ENCODE data around the gene NEUROD4. TPM values are rescaled to one million over a fixed set of nuclear protein-coding genes. Genes with fewer than 3 reads are reported as not detected.
"Not testable (repeated sequence)": the region's sequence is repeated elsewhere in the genome, so short reads cannot be mapped to it uniquely, and the experiment has no call there.

The NEUROD4 gene
- total RNA-seq, 1 donor from 2014 or later = not detected

GRCh38 chr12:54984658-54985376 is 35.0 kb upstream of the NEUROD4 start, which contains the start of gene TESPA1:
TSS of gene TESPA1 (minus strand) at chr12:54984762. CDS start at chr12:54974562, 10,200 bp downstream.
- H3K36me3 ChIP-seq (ENCODE audit: control insufficient read depth, insufficient read depth, low read length) = no peaks in the 10 kb centered on the region
- no peak within 1 kb of the TSS for H3K4me3 ChIP-seq (ENCODE audit: low read depth, low read length)
- DNase-seq (ENCODE audit: low read depth) (no peak), FAIRE-seq (peak; percentile 36)
- no peak for TF ChIP-seq CTCF (IDR thresholded peaks at IDR 0.05; ENCODE audit: insufficient read depth, low read length, severe bottlenecking)
- H3K27me3 ChIP-seq (ENCODE audit: control insufficient read depth, insufficient read depth, low read length) = peaks cover 2% of the 10 kb centered on the region

- FAIRE-seq; DNase-seq (ENCODE audit: low read depth); H3K4me3 ChIP-seq (ENCODE audit: low read depth, low read length); H3K27me3 ChIP-seq (ENCODE audit: control insufficient read depth, insufficient read depth, low read length); H3K36me3 ChIP-seq (ENCODE audit: control insufficient read depth, insufficient read depth, low read length): not testable (repeated sequence)
These were observed 33.0 kb upstream of the NEUROD4 start for GRCh38 chr12:54986773-54987172.

GRCh38 chr12:54987611-54988231 is 32.1 kb upstream of the NEUROD4 start:
- no peak overlapping the region for H3K4me3 ChIP-seq (ENCODE audit: low read depth, low read length)
- no peak for DNase-seq (ENCODE audit: low read depth)
- TF ChIP-seq CTCF (IDR thresholded peaks at IDR 0.05; ENCODE audit: insufficient read depth, low read length, severe bottlenecking) = no peak
- FAIRE-seq = no peak
- no peaks in the 10 kb centered on the region for H3K36me3 ChIP-seq (ENCODE audit: control insufficient read depth, insufficient read depth, low read length)
- peaks cover 2% of the 10 kb centered on the region for H3K27me3 ChIP-seq (ENCODE audit: control insufficient read depth, insufficient read depth, low read length)

GRCh38 chr12:54988402-54989054 is 31.2 kb upstream of the NEUROD4 start:
- peaks cover 2% of the 10 kb centered on the region for H3K27me3 ChIP-seq (ENCODE audit: control insufficient read depth, insufficient read depth, low read length)
- FAIRE-seq (no peak), DNase-seq (ENCODE audit: low read depth) (no peak)
- no peaks in the 10 kb centered on the region for H3K36me3 ChIP-seq (ENCODE audit: control insufficient read depth, insufficient read depth, low read length)
- no peak overlapping the region for H3K4me3 ChIP-seq (ENCODE audit: low read depth, low read length)
- no peak for TF ChIP-seq CTCF (IDR thresholded peaks at IDR 0.05; ENCODE audit: insufficient read depth, low read length, severe bottlenecking)

DNA sequence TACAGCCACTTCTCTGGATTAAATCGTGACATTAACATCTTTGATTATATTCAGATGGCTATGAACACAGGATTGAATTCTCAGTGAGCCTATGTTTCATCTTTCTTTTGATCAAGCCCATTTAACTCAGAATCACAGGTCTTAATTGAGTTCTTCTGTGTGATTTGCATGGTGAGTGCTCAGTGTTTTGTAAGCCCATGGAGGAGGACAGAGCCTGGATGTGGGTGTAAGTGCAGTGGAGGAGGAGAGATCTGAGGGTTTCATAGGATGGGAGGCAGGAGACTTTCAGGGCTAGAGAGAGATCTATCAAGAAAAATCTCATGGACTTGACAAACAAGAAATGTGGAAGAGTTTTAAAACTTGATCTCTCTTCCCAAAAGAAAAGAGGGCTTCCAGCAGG is 29.9 kb upstream of the NEUROD4 start:
- H3K4me3 ChIP-seq (ENCODE audit: low read depth, low read length) = no peak overlapping the region
- TF ChIP-seq CTCF (IDR thresholded peaks at IDR 0.05; ENCODE audit: insufficient read depth, low read length, severe bottlenecking) = no peak
- FAIRE-seq (no peak), DNase-seq (ENCODE audit: low read depth) (no peak)
- H3K27me3 ChIP-seq (ENCODE audit: control insufficient read depth, insufficient read depth, low read length) = peaks cover 2% of the 10 kb centered on the region
- H3K36me3 ChIP-seq (ENCODE audit: control insufficient read depth, insufficient read depth, low read length) = no peaks in the 10 kb centered on the region

Measured in bronchial epithelial cell (primary cell).